GM12875 (cell line): ENCODE measurements around the gene SVOP.

Experiments
- H3K4me3 ChIP-seq: one replicate; pipeline ENCODE4 v1.5.1; 2011; ENCODE audit warnings: low read depth, low read length, control low read depth
- CTCF ChIP-seq: IDR thresholded peaks from 2 replicates; pipeline ENCODE4 v1.5.1; 2011; ENCODE audit warnings: low read depth, mild to moderate bottlenecking, control low read depth, inconsistent platforms, low read length, moderate library complexity, borderline replicate concordance; ENCODE audit not compliant: insufficient read depth

The SVOP gene

GRCh38 chr12:108896336-108896735 lies 124.5 kb downstream of the SVOP start:
- no peak for TF ChIP-seq CTCF
- H3K4me3 ChIP-seq: no peak overlapping the region

GRCh38 chr12:108895220-108895802 lies 125.6 kb downstream of the SVOP start:
- no peak overlapping the region for H3K4me3 ChIP-seq
- no peak for TF ChIP-seq CTCF

- TF ChIP-seq CTCF: no peak
- H3K4me3 ChIP-seq: no peak overlapping the region
Measured at GRCh38 chr12:108890208-108890607, 130.7 kb downstream of the SVOP start.

GRCh38 chr12:108888031-108888430 lies 132.8 kb downstream of the SVOP start:
- H3K4me3 ChIP-seq: no peak overlapping the region
- no peak for TF ChIP-seq CTCF

- no peak overlapping the region for H3K4me3 ChIP-seq
- TF ChIP-seq CTCF: no peak
Measured at GRCh38 chr12:108886873-108887629, 133.8 kb downstream of the SVOP start.

- no peak overlapping the region for H3K4me3 ChIP-seq
- TF ChIP-seq CTCF: peak; percentile 80
Measured at GRCh38 chr12:108884116-108885012, 136.5 kb downstream of the SVOP start.
